ENCODE measurements around the gene KDM4B. TPM values are rescaled to one million over a fixed set of nuclear protein-coding genes. Genes with fewer than 3 reads are reported as not detected.

KDM4B gene
- total RNA-seq, 4 donors from 2014 or later, result 29.2 to 43.8 (median 38.7) TPM

GRCh38 chr19:5123646-5124045 lies 154.7 kb downstream of the KDM4B start:
- no peak for ATAC-seq
- Histone ChIP-seq H3K9me3 (no peaks in the 10 kb centered on the region), H3K36me3 (peaks cover 0 to 68% of the 10 kb centered on the region in 2 donors), H3K4me3 (no peak overlapping the region), H3K27ac (no peak overlapping the region), H3K4me1 (peaks cover 0 to 24% (median 17%) of the 10 kb centered on the region in 3 donors), H3K27me3 (no peaks in the 10 kb centered on the region)
- 90% methylated on average over 2 of the region's 11 CpGs; no CpG with 5 or more reads in 1 of the 2 donors for WGBS, 2 donors (ENCODE audit: low coverage in 1 of 2)
- TF ChIP-seq CTCF (IDR thresholded peaks at IDR 0.05), result no peak
- TF ChIP-seq EP300 (IDR thresholded peaks at IDR 0.05), result no peak
- no peak for TF ChIP-seq POLR2AphosphoS5 (IDR thresholded peaks at IDR 0.05)
- TF ChIP-seq POLR2A (IDR thresholded peaks at IDR 0.05), result no peak

GRCh38 chr19:5124111-5124855 lies 155.4 kb downstream of the KDM4B start:
- no peak for ATAC-seq
- Histone ChIP-seq H3K36me3 (peaks cover 0 to 62% of the 10 kb centered on the region in 2 donors), H3K9me3 (no peaks in the 10 kb centered on the region), H3K27ac (no peak overlapping the region), H3K4me3 (no peak overlapping the region), H3K27me3 (no peaks in the 10 kb centered on the region), H3K4me1 (peaks cover 0 to 30% (median 22%) of the 10 kb centered on the region in 3 donors)
- TF ChIP-seq POLR2A (IDR thresholded peaks at IDR 0.05) (no peak), CTCF (IDR thresholded peaks at IDR 0.05) (no peak), POLR2AphosphoS5 (IDR thresholded peaks at IDR 0.05) (no peak), EP300 (IDR thresholded peaks at IDR 0.05) (no peak)
- WGBS, 2 donors (ENCODE audit: low coverage in 1 of 2), result 81 to 95% methylated on average over 6 to 7 of the region's 21 CpGs

- Histone ChIP-seq H3K4me3 (no peak overlapping the region), H3K27ac (no peak overlapping the region), H3K4me1 (peaks cover 0 to 31% (median 22%) of the 10 kb centered on the region in 3 donors), H3K9me3 (no peaks in the 10 kb centered on the region), H3K27me3 (no peaks in the 10 kb centered on the region), H3K36me3 (peaks cover 0 to 60% of the 10 kb centered on the region in 2 donors)
- no CpG with 5 or more reads among the region's 17 CpGs for WGBS, 2 donors (ENCODE audit: low coverage in 1 of 2)
- TF ChIP-seq POLR2A (IDR thresholded peaks at IDR 0.05) (no peak), EP300 (IDR thresholded peaks at IDR 0.05) (no peak), POLR2AphosphoS5 (IDR thresholded peaks at IDR 0.05) (no peak), CTCF (IDR thresholded peaks at IDR 0.05) (no peak)
- no peak for ATAC-seq
Measured at GRCh38 chr19:5125376-5125775, 156.5 kb downstream of the KDM4B start.

- TF ChIP-seq POLR2A (IDR thresholded peaks at IDR 0.05) (no peak), CTCF (IDR thresholded peaks at IDR 0.05) (no peak)
- H3K9me3 ChIP-seq, result no peaks in the 10 kb centered on the region
- H3K36me3 ChIP-seq, result peaks cover 0 to 60% of the 10 kb centered on the region in 2 donors
- ATAC-seq, result no peak
- 82% methylated on average over 4 of the region's 21 CpGs; no CpG with 5 or more reads in 1 of the 2 donors for WGBS, 2 donors (ENCODE audit: low coverage in 1 of 2)
- no peaks in the 10 kb centered on the region for H3K27me3 ChIP-seq
- peaks cover 0 to 31% (median 22%) of the 10 kb centered on the region in 3 donors for H3K4me1 ChIP-seq
- no peak overlapping the region for H3K4me3 ChIP-seq
- no peak overlapping the region for H3K27ac ChIP-seq
Measured at GRCh38 chr19:5125797-5126497, 157.0 kb downstream of the KDM4B start.

Measured in gastroesophageal sphincter (tissue), 4 donors.